KMS-11 (cell line): ENCODE results near the gene FANCC.
A peak's percentile ranks its signal among the peaks of the same experiment; 100 is the strongest.

ENCODE experiments used
- H2AFZ ChIP-seq: fragments of 200-600 bp; sonication (generic); 2 replicates; pipeline ENCODE4 v1.6.1; 2016; ENCODE audit warnings: antibody characterized with exemption, mixed run types, low read depth
- H3K27ac ChIP-seq: fragments of 200-600 bp; sonication (generic); 2 replicates; pipeline ENCODE4 v1.6.1; 2016; ENCODE audit warnings: mild to moderate bottlenecking, mixed run types
- H3K27me3 ChIP-seq: fragments of 200-600 bp; sonication (generic); 2 replicates; pipeline ENCODE4 v1.6.1; 2017; ENCODE audit warnings: mild to moderate bottlenecking, low read depth, mixed run types, moderate library complexity; ENCODE audit not compliant: insufficient read depth
- H3K36me3 ChIP-seq: fragments of 200-600 bp; sonication (generic); 2 replicates; pipeline ENCODE4 v1.6.1; 2017; ENCODE audit warnings: mild to moderate bottlenecking, mixed run types; ENCODE audit not compliant: insufficient read depth
- H3K4me1 ChIP-seq: fragments of 200-600 bp; sonication (generic); 2 replicates; pipeline ENCODE4 v1.6.1; 2016; ENCODE audit warnings: mild to moderate bottlenecking, low read depth, mixed run types; ENCODE audit not compliant: poor library complexity, severe bottlenecking
- H3K4me2 ChIP-seq: fragments of 200-600 bp; sonication (generic); 2 replicates; pipeline ENCODE4 v1.7.0; 2016; ENCODE audit warnings: mild to moderate bottlenecking, mixed run types
- H3K4me3 ChIP-seq: fragments of 200-600 bp; sonication (generic); IDR thresholded peaks from 2 replicates; pipeline ENCODE4 v1.6.1; 2017; ENCODE audit warnings: low read depth, low read length, mixed read lengths; ENCODE audit not compliant: insufficient read depth
- H3K79me2 ChIP-seq: fragments of 200-600 bp; sonication (generic); 2 replicates; pipeline ENCODE4 v1.6.1; 2016; ENCODE audit warnings: low read depth, mixed run types; ENCODE audit not compliant: insufficient read depth
- H3K9ac ChIP-seq: fragments of 200-600 bp; sonication (generic); 2 replicates; pipeline ENCODE4 v1.6.1; 2016; ENCODE audit warnings: mild to moderate bottlenecking, mixed run types
- H4K20me1 ChIP-seq: fragments of 200-600 bp; sonication (generic); 2 replicates; pipeline ENCODE4 v1.6.1; 2016; ENCODE audit warnings: mild to moderate bottlenecking, mixed run types; ENCODE audit not compliant: insufficient read depth
- TF ChIP-seq, protein P1 (sequence below): fragments of 200-600 bp; sonication (generic); conservative IDR thresholded peaks from 2 replicates; pipeline ENCODE4 v1.6.1; 2017; ENCODE audit warnings: low read depth, mild to moderate bottlenecking, antibody characterized with exemption, low read length, moderate library complexity, mixed read lengths

Gene FANCC

DNA sequence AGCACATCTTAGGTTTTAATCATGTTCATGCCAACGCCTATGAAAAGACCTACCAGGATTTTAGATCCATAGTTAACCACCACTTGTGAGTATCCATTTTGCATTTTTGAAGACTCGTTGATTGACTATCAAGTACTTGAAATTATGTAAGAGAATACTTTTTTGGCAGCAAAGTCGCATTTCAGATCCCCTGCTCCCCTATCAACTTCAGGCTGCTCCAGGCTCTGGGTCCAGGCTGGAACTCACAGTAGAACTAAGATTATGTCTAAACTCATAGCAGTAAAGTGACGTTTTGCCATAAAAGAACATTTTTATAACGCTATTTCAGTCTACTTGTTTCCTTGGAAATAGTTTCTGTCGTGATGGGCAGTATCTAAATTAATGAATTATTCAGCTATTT lies 267.7 kb downstream of the FANCC start:
- TF ChIP-seq, protein P1, sequence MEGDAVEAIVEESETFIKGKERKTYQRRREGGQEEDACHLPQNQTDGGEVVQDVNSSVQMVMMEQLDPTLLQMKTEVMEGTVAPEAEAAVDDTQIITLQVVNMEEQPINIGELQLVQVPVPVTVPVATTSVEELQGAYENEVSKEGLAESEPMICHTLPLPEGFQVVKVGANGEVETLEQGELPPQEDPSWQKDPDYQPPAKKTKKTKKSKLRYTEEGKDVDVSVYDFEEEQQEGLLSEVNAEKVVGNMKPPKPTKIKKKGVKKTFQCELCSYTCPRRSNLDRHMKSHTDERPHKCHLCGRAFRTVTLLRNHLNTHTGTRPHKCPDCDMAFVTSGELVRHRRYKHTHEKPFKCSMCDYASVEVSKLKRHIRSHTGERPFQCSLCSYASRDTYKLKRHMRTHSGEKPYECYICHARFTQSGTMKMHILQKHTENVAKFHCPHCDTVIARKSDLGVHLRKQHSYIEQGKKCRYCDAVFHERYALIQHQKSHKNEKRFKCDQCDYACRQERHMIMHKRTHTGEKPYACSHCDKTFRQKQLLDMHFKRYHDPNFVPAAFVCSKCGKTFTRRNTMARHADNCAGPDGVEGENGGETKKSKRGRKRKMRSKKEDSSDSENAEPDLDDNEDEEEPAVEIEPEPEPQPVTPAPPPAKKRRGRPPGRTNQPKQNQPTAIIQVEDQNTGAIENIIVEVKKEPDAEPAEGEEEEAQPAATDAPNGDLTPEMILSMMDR: no peak
- Histone ChIP-seq H3K4me3 (no peak overlapping the region), H3K36me3 (no peaks in the 10 kb centered on the region), H3K4me1 (peaks cover 15% of the 10 kb centered on the region), H2AFZ (no peak overlapping the region), H4K20me1 (no peaks in the 10 kb centered on the region), H3K9ac (no peak overlapping the region), H3K27ac (no peak overlapping the region), H3K4me2 (peak overlapping the region; percentile 74; the same call in 1 of the 2 replicates), H3K79me2 (no peaks in the 10 kb centered on the region), H3K27me3 (peaks cover 7% of the 10 kb centered on the region; the same call in 1 of the 2 replicates)
